Mammary epithelial cell (primary cell): ENCODE measurements around the gene EARS2.

Experiments
- EZH2 ChIP-seq: IDR thresholded peaks from 2 replicates; pipeline ENCODE4 v1.6.1; 2012; ENCODE audit warnings: low read length, inconsistent platforms, borderline replicate concordance
- TF ChIP-seq, protein P1 (sequence below), 2 donors: IDR thresholded peaks in 1 of 2; conservative IDR thresholded peaks in 1 of 2; 2 replicates each; pipeline ENCODE4 v1.5.1; 2011 to 2012; ENCODE audit warnings: inconsistent platforms in 2 of 2, low read length in 2 of 2, mild to moderate bottlenecking in 2 of 2, control low read depth in 1 of 2, low read depth in 1 of 2; ENCODE audit not compliant: insufficient read depth in 1 of 2; ENCODE audit errors: extremely low read depth in 1 of 2

DNA sequence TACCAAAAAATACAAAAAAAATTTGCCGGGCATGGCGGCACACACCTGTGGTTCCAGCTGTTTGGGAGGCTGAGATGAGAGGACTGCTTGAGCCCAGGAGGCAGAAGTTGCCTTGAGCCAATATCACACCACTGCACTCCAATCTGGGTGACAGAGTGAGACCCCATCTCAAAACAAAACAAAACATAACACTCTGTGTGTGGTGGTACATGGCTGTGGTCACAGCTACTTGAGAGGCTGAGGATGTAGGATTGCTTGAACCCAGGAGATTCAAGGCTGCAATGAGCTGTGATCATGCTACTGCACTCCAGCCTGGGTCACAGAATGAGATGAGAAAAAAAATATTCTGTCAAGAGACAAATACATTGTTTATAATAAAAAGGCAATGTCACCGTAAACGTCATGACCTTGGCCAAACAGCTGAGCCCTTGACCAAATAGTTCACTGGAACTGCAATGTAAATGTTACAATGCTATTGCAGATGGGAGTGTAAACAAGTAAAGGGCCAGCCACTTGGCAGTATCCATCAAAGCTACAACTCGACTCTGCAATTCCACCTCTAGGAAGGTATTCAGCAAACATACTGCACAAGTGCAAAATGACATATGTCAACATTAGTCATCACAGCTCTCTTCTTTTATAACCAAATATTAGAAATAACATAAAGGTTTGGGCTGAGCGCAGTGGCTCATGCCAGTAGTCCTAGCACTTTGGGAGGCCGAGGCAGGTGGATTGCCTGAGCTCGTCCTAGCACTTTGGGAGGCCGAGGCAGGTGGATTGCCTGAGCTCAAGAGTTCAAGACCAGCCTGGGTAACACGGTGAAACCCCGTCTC is 16.9 kb downstream of the EARS2 start:
- TF ChIP-seq, protein P1, sequence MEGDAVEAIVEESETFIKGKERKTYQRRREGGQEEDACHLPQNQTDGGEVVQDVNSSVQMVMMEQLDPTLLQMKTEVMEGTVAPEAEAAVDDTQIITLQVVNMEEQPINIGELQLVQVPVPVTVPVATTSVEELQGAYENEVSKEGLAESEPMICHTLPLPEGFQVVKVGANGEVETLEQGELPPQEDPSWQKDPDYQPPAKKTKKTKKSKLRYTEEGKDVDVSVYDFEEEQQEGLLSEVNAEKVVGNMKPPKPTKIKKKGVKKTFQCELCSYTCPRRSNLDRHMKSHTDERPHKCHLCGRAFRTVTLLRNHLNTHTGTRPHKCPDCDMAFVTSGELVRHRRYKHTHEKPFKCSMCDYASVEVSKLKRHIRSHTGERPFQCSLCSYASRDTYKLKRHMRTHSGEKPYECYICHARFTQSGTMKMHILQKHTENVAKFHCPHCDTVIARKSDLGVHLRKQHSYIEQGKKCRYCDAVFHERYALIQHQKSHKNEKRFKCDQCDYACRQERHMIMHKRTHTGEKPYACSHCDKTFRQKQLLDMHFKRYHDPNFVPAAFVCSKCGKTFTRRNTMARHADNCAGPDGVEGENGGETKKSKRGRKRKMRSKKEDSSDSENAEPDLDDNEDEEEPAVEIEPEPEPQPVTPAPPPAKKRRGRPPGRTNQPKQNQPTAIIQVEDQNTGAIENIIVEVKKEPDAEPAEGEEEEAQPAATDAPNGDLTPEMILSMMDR (conservative IDR thresholded peaks at IDR 0.05 in 1 of 2, IDR thresholded peaks at IDR 0.05 in 1 of 2; ENCODE audit: extremely low read depth in 1 of 2, insufficient read depth in 1 of 2, low read depth in 1 of 2, low read length in 2 of 2) = no peak
- TF ChIP-seq EZH2 = no peak
